ENCODE data around the gene PSMA3. TPM values are rescaled to one million over a fixed set of nuclear protein-coding genes. Genes with fewer than 3 reads are reported as not detected.
A peak's percentile ranks its signal among the peaks of the same experiment; 100 is the strongest.

PSMA3 gene
- polyA plus RNA-seq, 1 donor from 2014 or later = 198 TPM

DNA sequence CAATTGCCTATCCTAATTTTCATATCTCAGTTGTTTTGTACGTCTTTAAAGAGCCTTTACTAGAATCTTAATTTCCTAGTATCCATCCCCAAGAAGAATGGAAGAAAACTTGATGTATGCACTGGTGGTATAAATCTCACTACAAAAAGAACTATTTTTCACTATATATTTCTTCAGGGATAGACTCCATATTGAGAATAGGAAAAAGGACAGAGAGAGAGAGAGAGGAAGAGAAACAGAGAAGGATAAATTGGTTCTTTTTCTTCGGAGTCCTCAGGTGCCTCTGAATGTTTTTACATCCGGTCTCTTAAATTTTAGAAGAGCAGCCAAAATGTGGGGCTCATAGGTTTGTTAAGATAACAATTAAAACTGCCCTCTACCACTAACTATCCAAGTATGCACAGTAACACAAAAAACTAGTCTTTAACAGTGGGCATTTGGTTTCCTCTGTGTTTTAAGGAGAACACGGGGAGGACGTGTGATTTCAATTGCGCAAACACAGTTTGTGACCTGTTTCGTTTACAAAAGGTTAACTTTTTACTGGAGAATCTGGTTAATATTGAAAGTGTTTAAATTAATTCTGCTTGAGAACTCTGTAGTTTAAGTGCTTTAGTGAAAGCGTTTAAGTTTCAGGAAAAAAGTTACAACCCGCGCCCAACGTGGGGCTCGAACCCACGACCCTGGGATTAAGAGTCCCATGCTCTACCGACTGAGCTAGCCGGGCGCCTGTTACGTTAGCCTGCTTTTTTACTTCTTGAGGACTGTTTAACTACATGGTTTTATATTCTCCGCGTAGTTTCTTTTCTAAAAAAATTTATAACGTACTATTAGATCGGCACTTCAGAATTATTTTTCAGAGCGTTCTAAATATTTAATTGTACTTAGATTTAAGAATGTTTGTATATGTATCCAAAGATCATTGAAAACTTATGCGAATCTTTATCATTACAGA is 5.1 kb upstream of the PSMA3 start:
- Histone ChIP-seq H3K9me2 (ENCODE audit: insufficient read depth, low read length) (no peaks in the 10 kb centered on the region), H3K9ac (ENCODE audit: low read length) (peak overlapping the region; percentile 40), H3K27me3 (ENCODE audit: insufficient read depth, low read depth, low read length) (no peaks in the 10 kb centered on the region), H2AFZ (ENCODE audit: low read depth, low read length) (no peak overlapping the region), H3K9me3 (ENCODE audit: low read length) (no peaks in the 10 kb centered on the region), H4K20me1 (ENCODE audit: insufficient read depth) (no peaks in the 10 kb centered on the region), H3K4me3 (ENCODE audit: low read length) (peak overlapping the region; percentile 65), H3K79me2 (replicated peaks; ENCODE audit: insufficient read depth, low read length) (no peaks in the 10 kb centered on the region), H3F3A (ENCODE audit: insufficient read depth, low read length, poor library complexity, severe bottlenecking) (no peaks in the 10 kb centered on the region), H3K4me2 (ENCODE audit: low read length) (peak overlapping the region; percentile 39), H3K36me3 (ENCODE audit: insufficient read depth, low read length) (no peaks in the 10 kb centered on the region), H3K27ac (ENCODE audit: low read length) (no peak overlapping the region)
- TF ChIP-seq POLR2AphosphoS5 (IDR thresholded peaks at IDR 0.05) (peak; percentile 44), RAD21 (conservative IDR thresholded peaks at IDR 0.05) (no peak), EZH2 (IDR thresholded peaks at IDR 0.05; ENCODE audit: borderline replicate concordance, insufficient read depth, low read length, poor library complexity, severe bottlenecking) (no peak), EP300 (conservative IDR thresholded peaks at IDR 0.05; ENCODE audit: poor library complexity, severe bottlenecking) (no peak), TAF1 (IDR thresholded peaks at IDR 0.05; ENCODE audit: low read depth) (no peak), MXI1 (conservative IDR thresholded peaks at IDR 0.05; ENCODE audit: poor library complexity, severe bottlenecking) (peak; percentile 27), SMC3 (conservative IDR thresholded peaks at IDR 0.05; ENCODE audit: poor library complexity) (no peak)
- TF ChIP-seq, protein P1, sequence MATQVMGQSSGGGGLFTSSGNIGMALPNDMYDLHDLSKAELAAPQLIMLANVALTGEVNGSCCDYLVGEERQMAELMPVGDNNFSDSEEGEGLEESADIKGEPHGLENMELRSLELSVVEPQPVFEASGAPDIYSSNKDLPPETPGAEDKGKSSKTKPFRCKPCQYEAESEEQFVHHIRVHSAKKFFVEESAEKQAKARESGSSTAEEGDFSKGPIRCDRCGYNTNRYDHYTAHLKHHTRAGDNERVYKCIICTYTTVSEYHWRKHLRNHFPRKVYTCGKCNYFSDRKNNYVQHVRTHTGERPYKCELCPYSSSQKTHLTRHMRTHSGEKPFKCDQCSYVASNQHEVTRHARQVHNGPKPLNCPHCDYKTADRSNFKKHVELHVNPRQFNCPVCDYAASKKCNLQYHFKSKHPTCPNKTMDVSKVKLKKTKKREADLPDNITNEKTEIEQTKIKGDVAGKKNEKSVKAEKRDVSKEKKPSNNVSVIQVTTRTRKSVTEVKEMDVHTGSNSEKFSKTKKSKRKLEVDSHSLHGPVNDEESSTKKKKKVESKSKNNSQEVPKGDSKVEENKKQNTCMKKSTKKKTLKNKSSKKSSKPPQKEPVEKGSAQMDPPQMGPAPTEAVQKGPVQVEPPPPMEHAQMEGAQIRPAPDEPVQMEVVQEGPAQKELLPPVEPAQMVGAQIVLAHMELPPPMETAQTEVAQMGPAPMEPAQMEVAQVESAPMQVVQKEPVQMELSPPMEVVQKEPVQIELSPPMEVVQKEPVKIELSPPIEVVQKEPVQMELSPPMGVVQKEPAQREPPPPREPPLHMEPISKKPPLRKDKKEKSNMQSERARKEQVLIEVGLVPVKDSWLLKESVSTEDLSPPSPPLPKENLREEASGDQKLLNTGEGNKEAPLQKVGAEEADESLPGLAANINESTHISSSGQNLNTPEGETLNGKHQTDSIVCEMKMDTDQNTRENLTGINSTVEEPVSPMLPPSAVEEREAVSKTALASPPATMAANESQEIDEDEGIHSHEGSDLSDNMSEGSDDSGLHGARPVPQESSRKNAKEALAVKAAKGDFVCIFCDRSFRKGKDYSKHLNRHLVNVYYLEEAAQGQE (IDR thresholded peaks at IDR 0.05; ENCODE audit: borderline replicate concordance) = no peak
- TF ChIP-seq, protein P2, sequence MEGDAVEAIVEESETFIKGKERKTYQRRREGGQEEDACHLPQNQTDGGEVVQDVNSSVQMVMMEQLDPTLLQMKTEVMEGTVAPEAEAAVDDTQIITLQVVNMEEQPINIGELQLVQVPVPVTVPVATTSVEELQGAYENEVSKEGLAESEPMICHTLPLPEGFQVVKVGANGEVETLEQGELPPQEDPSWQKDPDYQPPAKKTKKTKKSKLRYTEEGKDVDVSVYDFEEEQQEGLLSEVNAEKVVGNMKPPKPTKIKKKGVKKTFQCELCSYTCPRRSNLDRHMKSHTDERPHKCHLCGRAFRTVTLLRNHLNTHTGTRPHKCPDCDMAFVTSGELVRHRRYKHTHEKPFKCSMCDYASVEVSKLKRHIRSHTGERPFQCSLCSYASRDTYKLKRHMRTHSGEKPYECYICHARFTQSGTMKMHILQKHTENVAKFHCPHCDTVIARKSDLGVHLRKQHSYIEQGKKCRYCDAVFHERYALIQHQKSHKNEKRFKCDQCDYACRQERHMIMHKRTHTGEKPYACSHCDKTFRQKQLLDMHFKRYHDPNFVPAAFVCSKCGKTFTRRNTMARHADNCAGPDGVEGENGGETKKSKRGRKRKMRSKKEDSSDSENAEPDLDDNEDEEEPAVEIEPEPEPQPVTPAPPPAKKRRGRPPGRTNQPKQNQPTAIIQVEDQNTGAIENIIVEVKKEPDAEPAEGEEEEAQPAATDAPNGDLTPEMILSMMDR (IDR thresholded peaks at IDR 0.05; ENCODE audit: poor library complexity, severe bottlenecking) = no peak

DNA sequence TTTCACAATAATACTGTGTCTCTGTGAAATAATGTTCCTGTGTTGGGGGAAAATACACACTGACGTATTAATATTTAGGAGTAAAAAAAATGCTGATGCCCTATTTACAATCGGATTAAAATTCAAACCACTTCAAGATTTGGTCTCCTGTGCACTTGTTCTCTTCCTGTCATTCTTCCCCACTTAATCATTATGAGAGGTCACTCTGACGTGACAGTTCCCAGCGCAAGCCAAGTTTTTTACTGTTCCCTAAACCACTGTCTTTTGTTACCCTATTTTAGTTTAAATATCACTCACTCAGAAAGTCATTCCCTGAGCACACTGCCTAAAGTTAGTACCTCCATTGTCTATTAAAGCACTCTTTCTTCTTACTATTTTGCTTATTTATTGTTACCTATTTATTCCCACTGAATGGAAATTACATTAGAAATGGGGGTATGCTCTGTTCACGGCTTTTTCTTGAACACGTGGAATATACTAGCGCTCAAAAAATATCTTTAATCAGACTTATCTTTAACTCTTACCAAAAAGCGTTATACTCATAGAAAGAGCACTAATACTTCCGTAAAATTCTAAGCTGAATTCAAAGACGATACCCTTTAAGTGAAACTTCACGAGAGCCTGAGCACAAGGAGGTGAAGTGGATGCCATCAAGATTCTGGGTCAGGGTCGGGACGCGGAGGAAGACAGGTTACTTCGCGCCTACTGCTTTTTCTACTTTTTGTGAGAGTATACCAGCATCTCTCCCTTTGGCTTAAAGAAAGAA is 670 bp upstream of the PSMA3 start:
- no peaks in the 10 kb centered on the region for H3K9me2 ChIP-seq (ENCODE audit: insufficient read depth, low read length)
- H3K27me3 ChIP-seq (ENCODE audit: insufficient read depth, low read depth, low read length) = no peaks in the 10 kb centered on the region
- peak overlapping the region; percentile 47 for H3K27ac ChIP-seq (ENCODE audit: low read length)
- H2AFZ ChIP-seq (ENCODE audit: low read depth, low read length) = no peak overlapping the region
- H3K36me3 ChIP-seq (ENCODE audit: insufficient read depth, low read length) = no peaks in the 10 kb centered on the region
- peaks cover 37% of the 10 kb centered on the region for H3K79me2 ChIP-seq (replicated peaks; ENCODE audit: insufficient read depth, low read length)
- H3K9me3 ChIP-seq (ENCODE audit: low read length) = no peaks in the 10 kb centered on the region
- H3F3A ChIP-seq (ENCODE audit: insufficient read depth, low read length, poor library complexity, severe bottlenecking) = no peaks in the 10 kb centered on the region
- H3K4me2 ChIP-seq (ENCODE audit: low read length) = peak overlapping the region; percentile 49
- H3K4me3 ChIP-seq (ENCODE audit: low read length) = peak overlapping the region; percentile 78
- TF ChIP-seq, protein P1 (IDR thresholded peaks at IDR 0.05; ENCODE audit: borderline replicate concordance) = no peak
- TF ChIP-seq TAF1 (IDR thresholded peaks at IDR 0.05; ENCODE audit: low read depth) = no peak
- TF ChIP-seq POLR2AphosphoS5 (IDR thresholded peaks at IDR 0.05) = no peak
- peak; percentile 94 for TF ChIP-seq MXI1 (conservative IDR thresholded peaks at IDR 0.05; ENCODE audit: poor library complexity, severe bottlenecking)
- TF ChIP-seq EP300 (conservative IDR thresholded peaks at IDR 0.05; ENCODE audit: poor library complexity, severe bottlenecking) = no peak
- no peak for TF ChIP-seq EZH2 (IDR thresholded peaks at IDR 0.05; ENCODE audit: borderline replicate concordance, insufficient read depth, low read length, poor library complexity, severe bottlenecking)
- H4K20me1 ChIP-seq (ENCODE audit: insufficient read depth) = no peaks in the 10 kb centered on the region
- peak overlapping the region; percentile 46 for H3K9ac ChIP-seq (ENCODE audit: low read length)
